ENCODE measurements around the gene HCAR1. TPM values are rescaled to one million over a fixed set of nuclear protein-coding genes. Genes with fewer than 3 reads are reported as not detected.

HCAR1 gene
- total RNA-seq, 1 experiment from 2014 or later, result 0.31 TPM

- DNase-seq (ENCODE audit: low read depth, low spot score) (no peak), ATAC-seq (no peak)
- H3K27ac ChIP-seq (ENCODE audit: low read length), result no peak overlapping the region
- H3K4me3 ChIP-seq (ENCODE audit: low read depth in 2 of 2, low read length in 2 of 2), result no peak overlapping the region
- no peaks in the 10 kb centered on the region for H3K9me3 ChIP-seq (ENCODE audit: control insufficient read depth, insufficient read depth, low read depth, low read length)
- H3K4me1 ChIP-seq (ENCODE audit: control insufficient read depth, insufficient read depth, low read length), result no peaks in the 10 kb centered on the region
- no peaks in the 10 kb centered on the region for H3K36me3 ChIP-seq (ENCODE audit: control insufficient read depth, insufficient read depth, low read length)
- in situ Hi-C loops (cut with HindIII; ENCODE audit: low pct_unique_long_range_greater_than_20kb, low sequenced_read_pairs), result no loop called here
- POLR2A ChIA-PET, result no interaction called here
- TF ChIP-seq TCF7L2 (IDR thresholded peaks at IDR 0.05; ENCODE audit: low read depth, low read length) (no peak), POLR2AphosphoS5 (IDR thresholded peaks at IDR 0.05; ENCODE audit: low read depth, low read length) (no peak), REST (IDR thresholded peaks at IDR 0.05; ENCODE audit: insufficient read depth in 1 of 2, low read depth in 2 of 2, low read length in 1 of 2) (no peak), CTCF (IDR thresholded peaks at IDR 0.05) (no peak), SIN3A (IDR thresholded peaks at IDR 0.05; ENCODE audit: borderline replicate concordance, insufficient read depth, low read depth, low read length) (no peak)
- intact Hi-C loops (cut with micrococcal nuclease; ENCODE audit: unreplicated experiment), result no loop called here
- no TSS peak for BruUV-seq (replicated peaks)
- CTCF ChIA-PET, result no interaction called here
- no peaks in the 10 kb centered on the region for H3K27me3 ChIP-seq (ENCODE audit: control insufficient read depth, insufficient read depth, low read length)
Measured at GRCh38 chr12:122740351-122740750, 9.7 kb upstream of the HCAR1 start.

- no TSS peak for BruUV-seq (replicated peaks)
- ATAC-seq (no peak), DNase-seq (ENCODE audit: low read depth, low spot score) (no peak)
- no peaks in the 10 kb centered on the region for H3K4me1 ChIP-seq (ENCODE audit: control insufficient read depth, insufficient read depth, low read length)
- TF ChIP-seq CTCF (IDR thresholded peaks at IDR 0.05), result no peak
- no peak for TF ChIP-seq SIN3A (IDR thresholded peaks at IDR 0.05; ENCODE audit: borderline replicate concordance, insufficient read depth, low read depth, low read length)
- POLR2A ChIA-PET, result no interaction called here
- H3K36me3 ChIP-seq (ENCODE audit: control insufficient read depth, insufficient read depth, low read length), result no peaks in the 10 kb centered on the region
- H3K4me3 ChIP-seq (ENCODE audit: low read depth in 2 of 2, low read length in 2 of 2), result no peak overlapping the region
- intact Hi-C loops (cut with micrococcal nuclease; ENCODE audit: unreplicated experiment) (no loop called here), in situ Hi-C loops (cut with HindIII; ENCODE audit: low pct_unique_long_range_greater_than_20kb, low sequenced_read_pairs) (no loop called here)
- CTCF ChIA-PET, result interaction anchor here (0.5 kb wide), 1 partner anchor 19 kb away, joined by 6 read pairs; no protein-coding TSS in a partner anchor
- no peaks in the 10 kb centered on the region for H3K9me3 ChIP-seq (ENCODE audit: control insufficient read depth, insufficient read depth, low read depth, low read length)
- no peak overlapping the region for H3K27ac ChIP-seq (ENCODE audit: low read length)
- H3K27me3 ChIP-seq (ENCODE audit: control insufficient read depth, insufficient read depth, low read length), result no peaks in the 10 kb centered on the region
Measured at GRCh38 chr12:122738571-122738970, 7.9 kb upstream of the HCAR1 start.
